A549 (cell line): ENCODE data around the gene TPBGL. TPM values are rescaled to one million over a fixed set of nuclear protein-coding genes. Genes with fewer than 3 reads are reported as not detected.

ENCODE experiments used
- ATAC-seq, 2 experiments: fragments of 200-7000 bp in 1 of 2; fragments of >200 bp in 1 of 2; cut with Nextera tagmentation in 1 of 2; cut with Tn5 transposase in 1 of 2; 3 replicates each; pipeline versions ENCODE4 v1.8.0 to v1.9.1; 2018 to 2020; ENCODE audit warnings: mild to moderate bottlenecking in 1 of 2, moderate library complexity in 1 of 2
- CTCF ChIA-PET: fragments of 300-600 bp; sonication (Branson Sonifier 250); formaldehyde crosslinking; extraction: SDS; loops from one replicate; lab custom pipeline; 2021; ENCODE audit warnings: antibody characterized with exemption, inconsistent platforms; lab: Yijun Ruan, JAX
- POLR2A ChIA-PET: fragments of 350-600 bp; formaldehyde crosslinking; extraction: SDS; loops from one replicate; lab custom pipeline; 2021; ENCODE audit warnings: antibody characterized with exemption, inconsistent platforms; lab: Yijun Ruan, JAX
- DNase-seq, 2 experiments: peaks; one replicate each; pipeline versions ENCODE4 v3.0.0 to v3.0.0-alpha.2; 2011 to 2016; ENCODE audit warnings: low read depth in 1 of 2, low spot score in 1 of 2
- FAIRE-seq: peaks from 2 replicates; lab custom pipeline; 2011; peaks lifted over from hg19 to GRCh38; lab: Jason Lieb, UNC
- H3K27ac ChIP-seq, 2 experiments: fragments of >200 bp; sonication (Bioruptor Twin); formaldehyde crosslinking; 3 replicates each; pipeline ENCODE4 v1.5.1; 2016 to 2017
- H3K4me1 ChIP-seq: fragments of >200 bp; sonication (Bioruptor Twin); formaldehyde crosslinking; 3 replicates; pipeline ENCODE4 v1.6.1; 2016
- H3K4me2 ChIP-seq: fragments of >200 bp; sonication (Bioruptor Twin); formaldehyde crosslinking; 3 replicates; pipeline ENCODE4 v1.6.1; 2016
- H3K4me3 ChIP-seq: fragments of >200 bp; sonication (Bioruptor Twin); formaldehyde crosslinking; 3 replicates; pipeline ENCODE4 v1.5.1; 2016
- H3K9me3 ChIP-seq: fragments of >200 bp; sonication (Bioruptor Twin); formaldehyde crosslinking; 3 replicates; pipeline ENCODE4 v1.6.1; 2016
- ATOH8 ChIP-seq: fragments of 250-450 bp; sonication (Bioruptor Pico); IDR thresholded peaks from 2 replicates; pipeline ENCODE4 v1.5.0; 2020; ENCODE audit warnings: low read depth, mild to moderate bottlenecking, moderate library complexity
- CBX8 ChIP-seq: fragments of 200-600 bp; sonication (generic); IDR thresholded peaks from 2 replicates; pipeline ENCODE4 v1.6.1; 2016
- CEBPB ChIP-seq, 2 experiments: fragments of >200 bp in 1 of 2; sonication (Bioruptor Twin) in 1 of 2; formaldehyde crosslinking in 1 of 2; IDR thresholded peaks; 2 replicates each; pipeline ENCODE4 v1.6.1; 2012 to 2016
- E2F6 ChIP-seq: IDR thresholded peaks from 2 replicates; pipeline ENCODE4 v1.6.1; 2012; ENCODE audit warnings: low read depth, borderline replicate concordance
- ELK1 ChIP-seq: fragments of 150-350 bp; IDR thresholded peaks from 2 replicates; pipeline ENCODE4 v1.6.1; 2014; ENCODE audit warnings: low read depth, mild to moderate bottlenecking, low read length
- EP300 ChIP-seq, 2 experiments: fragments of >200 bp; sonication (Bioruptor Twin); formaldehyde crosslinking; IDR thresholded peaks; 2 replicates in 1 of 2; 3 replicates in 1 of 2; pipeline ENCODE4 v1.6.1; 2016 to 2017
- HDAC2 ChIP-seq: fragments of 200-600 bp; sonication (generic); IDR thresholded peaks from 2 replicates; pipeline ENCODE4 v1.6.1; 2016
- HES2 ChIP-seq: fragments of >200 bp; sonication (Bioruptor Twin); formaldehyde crosslinking; IDR thresholded peaks from 2 replicates; pipeline ENCODE4 v1.6.1; 2016
- HEYL ChIP-seq: fragments of 250-450 bp; sonication (Bioruptor Pico); IDR thresholded peaks from 2 replicates; pipeline ENCODE4 v1.8.0; 2021; ENCODE audit warnings: mild to moderate bottlenecking, moderate library complexity
- HMGXB4 ChIP-seq: fragments of 250-450 bp; sonication (Bioruptor Pico); IDR thresholded peaks from 2 replicates; pipeline ENCODE4 v1.5.0; 2021; ENCODE audit warnings: mild to moderate bottlenecking, moderate library complexity, borderline replicate concordance
- KDM1A ChIP-seq: fragments of 200-600 bp; sonication (generic); IDR thresholded peaks from 2 replicates; pipeline ENCODE4 v1.6.1; 2016; ENCODE audit warnings: low read depth, mild to moderate bottlenecking
- KDM5A ChIP-seq: fragments of 200-600 bp; sonication (generic); IDR thresholded peaks from 2 replicates; pipeline ENCODE4 v1.6.1; 2016; ENCODE audit warnings: antibody characterized with exemption, mild to moderate bottlenecking
- NFE2L2 ChIP-seq: fragments of 150-350 bp; conservative IDR thresholded peaks from 2 replicates; pipeline ENCODE4 v1.6.1; 2014; ENCODE audit warnings: low read length
- RARB ChIP-seq: fragments of 250-450 bp; sonication (Bioruptor Pico); IDR thresholded peaks from 2 replicates; pipeline ENCODE4 v1.8.0; 2021; ENCODE audit warnings: mild to moderate bottlenecking, moderate library complexity
- REST ChIP-seq: fragments of 200-600 bp; sonication (generic); IDR thresholded peaks from 2 replicates; pipeline ENCODE4 v1.6.1; 2016; ENCODE audit warnings: antibody characterized with exemption, mild to moderate bottlenecking, moderate library complexity
- RNF2 ChIP-seq: fragments of 200-600 bp; sonication (generic); IDR thresholded peaks from 2 replicates; pipeline ENCODE4 v1.6.1; 2016; ENCODE audit warnings: low read depth, mild to moderate bottlenecking, antibody characterized with exemption, moderate library complexity, borderline replicate concordance
- SMC3 ChIP-seq: fragments of >200 bp; sonication (Bioruptor Twin); formaldehyde crosslinking; IDR thresholded peaks from 3 replicates; pipeline ENCODE4 v1.6.1; 2018; ENCODE audit warnings: inconsistent platforms
- USF2 ChIP-seq: fragments of 450-650 bp; IDR thresholded peaks from 2 replicates; pipeline ENCODE4 v1.6.1; 2014; ENCODE audit warnings: antibody characterized with exemption
- ZC3H11A ChIP-seq: fragments of 450-650 bp; IDR thresholded peaks from 2 replicates; pipeline ENCODE4 v1.6.1; 2014; ENCODE audit warnings: antibody characterized with exemption, mild to moderate bottlenecking
- WGBS: methylation state at CpG from one replicate; pipeline ENCODE4 v1.1.6; 2017; ENCODE audit errors: missing lambda C conversion rate; 5-methylcytosine and 5-hydroxymethylcytosine counted together
- polyA plus RNA-seq, 4 experiments: library from polyadenylated mRNA; depleted of rRNA in 3 of 4; stranded (reverse); fragments of >200 nt; fragmentation: RNase III in 1 of 4; extraction: RNeasy Plus Mini Kit Qiagen cat#74134 plus additional on column Dnase treatment in 1 of 4; gene quantifications; 2 replicates in 3 of 4; 3 replicates in 1 of 4; pipeline ENCODE4 v1.2.3, GENCODE V29; 2011 to 2017

TPBGL gene
- polyA plus RNA-seq, 2 of the 4 experiments (the other 2 are of a cell fraction) = 0.03 to 0.12 TPM

GRCh38 chr11:75193711-75194110 is 46.9 kb upstream of the TPBGL start:
- Histone ChIP-seq H3K9me3 (no peaks in the 10 kb centered on the region), H3K4me2 (no peak overlapping the region), H3K4me3 (no peak overlapping the region)
- FAIRE-seq (no peak), DNase-seq (no peak), ATAC-seq (no peak)
- no peak for TF ChIP-seq HMGXB4
- TF ChIP-seq ZC3H11A = no peak
- no peak for TF ChIP-seq E2F6
- TF ChIP-seq NFE2L2 = no peak
- no peak for TF ChIP-seq ATOH8 (CRISPR knock-in tag)
- no peak for TF ChIP-seq CBX8
- TF ChIP-seq RNF2 = no peak
- no peak for TF ChIP-seq HDAC2
- TF ChIP-seq SMC3 = no peak
- TF ChIP-seq ELK1 = no peak
- TF ChIP-seq REST = no peak
- no peak for TF ChIP-seq RARB
- TF ChIP-seq HES2 = no peak
- no peak for TF ChIP-seq KDM5A
- TF ChIP-seq CEBPB (IDR thresholded peaks at IDR 0.05) = no peak
- no peak for TF ChIP-seq EP300 (IDR thresholded peaks at IDR 0.05)
- TF ChIP-seq HEYL (CRISPR knock-in tag) = no peak
- TF ChIP-seq KDM1A = no peak
- no peak for TF ChIP-seq USF2
- TF ChIP-seq, all 56 proteins: peak for 0
- POLR2A ChIA-PET = no interaction called here
- H3K27ac ChIP-seq = no peak overlapping the region
- CTCF ChIA-PET = interaction anchor here (0.9 to 19.0 kb wide), 4 partner anchors 12 to 171 kb away, joined by 3 to 291 read pairs (median 51); partner anchors contain the start of gene TPBGL
- WGBS = 41% methylated on average over 2 of the region's 2 CpGs
- H3K4me1 ChIP-seq = peaks cover 19% of the 10 kb centered on the region; the same call in 2 of the 3 replicates
